Measurements from ENCODE around the gene ZNF622.
A peak's percentile ranks its signal among the peaks of the same experiment; 100 is the strongest.

ZNF622 gene, protein sequence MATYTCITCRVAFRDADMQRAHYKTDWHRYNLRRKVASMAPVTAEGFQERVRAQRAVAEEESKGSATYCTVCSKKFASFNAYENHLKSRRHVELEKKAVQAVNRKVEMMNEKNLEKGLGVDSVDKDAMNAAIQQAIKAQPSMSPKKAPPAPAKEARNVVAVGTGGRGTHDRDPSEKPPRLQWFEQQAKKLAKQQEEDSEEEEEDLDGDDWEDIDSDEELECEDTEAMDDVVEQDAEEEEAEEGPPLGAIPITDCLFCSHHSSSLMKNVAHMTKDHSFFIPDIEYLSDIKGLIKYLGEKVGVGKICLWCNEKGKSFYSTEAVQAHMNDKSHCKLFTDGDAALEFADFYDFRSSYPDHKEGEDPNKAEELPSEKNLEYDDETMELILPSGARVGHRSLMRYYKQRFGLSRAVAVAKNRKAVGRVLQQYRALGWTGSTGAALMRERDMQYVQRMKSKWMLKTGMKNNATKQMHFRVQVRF

DNA sequence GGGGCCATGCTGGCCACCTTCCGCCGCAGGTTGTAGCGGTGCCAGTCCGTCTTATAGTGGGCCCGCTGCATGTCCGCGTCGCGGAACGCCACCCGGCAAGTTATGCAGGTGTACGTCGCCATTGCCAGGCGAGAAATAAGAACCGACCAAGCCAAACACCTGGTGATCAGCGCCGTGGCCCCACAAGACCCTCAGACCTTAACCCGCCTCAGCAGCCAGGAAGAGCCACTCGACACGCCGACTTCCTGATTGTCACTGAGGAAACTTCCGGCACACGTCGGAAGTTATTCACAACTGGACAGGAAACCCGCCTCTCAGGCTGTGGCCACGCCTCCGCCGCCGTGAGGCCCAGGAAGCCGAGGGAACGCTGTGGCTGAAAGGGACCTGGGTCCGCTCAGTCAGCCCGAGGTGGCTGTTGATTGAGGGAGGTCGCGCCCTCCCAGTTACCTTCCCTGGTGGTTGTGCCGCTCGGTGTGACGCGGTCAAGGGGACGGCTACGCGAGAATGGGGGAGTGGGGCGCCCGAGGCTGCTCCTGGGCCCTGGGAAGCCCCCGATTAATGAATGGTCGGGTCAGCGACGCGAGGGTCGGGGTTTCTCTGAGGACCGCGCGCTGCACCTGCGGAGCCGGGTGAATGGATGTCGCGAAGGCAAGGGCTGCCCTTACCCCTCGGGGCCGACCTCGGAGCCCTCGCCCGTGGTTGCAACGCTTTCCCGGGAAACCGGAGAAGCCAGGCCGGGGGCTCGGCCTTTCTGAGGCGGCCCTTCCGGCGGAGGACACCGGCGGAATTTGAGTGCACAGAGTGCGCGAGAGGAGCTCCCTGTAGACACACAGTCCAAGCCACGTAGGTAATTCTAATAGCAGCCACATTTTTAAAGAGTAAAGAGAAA lies at the start of gene ZNF622:
TSS of gene ZNF622 (minus strand) at position 257 of the 889 bp plus-strand sequence. CDS start at position 122, 135 bp downstream.
- DNase-seq, result peak; percentile 74 to 91

DNA sequence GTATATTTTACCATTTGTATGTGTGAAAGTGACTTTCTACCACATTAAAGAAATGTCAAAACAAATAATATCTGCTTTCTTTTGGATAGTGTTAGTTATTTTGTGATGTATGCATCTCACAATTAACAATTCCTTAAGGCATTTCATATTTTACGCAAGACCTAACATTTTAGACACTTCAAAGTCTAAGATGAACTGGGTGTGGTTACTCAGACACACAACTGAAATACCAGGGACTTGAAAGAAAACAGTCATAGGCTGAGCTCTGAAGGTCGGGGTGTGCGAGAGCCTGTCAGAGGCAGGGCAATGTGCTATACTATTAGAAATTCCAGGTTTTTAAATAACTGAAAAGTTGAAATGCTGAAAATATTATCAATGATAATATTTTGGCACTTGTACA lies 44.5 kb upstream of the ZNF622 start:
- DNase-seq, result no peak

DNA sequence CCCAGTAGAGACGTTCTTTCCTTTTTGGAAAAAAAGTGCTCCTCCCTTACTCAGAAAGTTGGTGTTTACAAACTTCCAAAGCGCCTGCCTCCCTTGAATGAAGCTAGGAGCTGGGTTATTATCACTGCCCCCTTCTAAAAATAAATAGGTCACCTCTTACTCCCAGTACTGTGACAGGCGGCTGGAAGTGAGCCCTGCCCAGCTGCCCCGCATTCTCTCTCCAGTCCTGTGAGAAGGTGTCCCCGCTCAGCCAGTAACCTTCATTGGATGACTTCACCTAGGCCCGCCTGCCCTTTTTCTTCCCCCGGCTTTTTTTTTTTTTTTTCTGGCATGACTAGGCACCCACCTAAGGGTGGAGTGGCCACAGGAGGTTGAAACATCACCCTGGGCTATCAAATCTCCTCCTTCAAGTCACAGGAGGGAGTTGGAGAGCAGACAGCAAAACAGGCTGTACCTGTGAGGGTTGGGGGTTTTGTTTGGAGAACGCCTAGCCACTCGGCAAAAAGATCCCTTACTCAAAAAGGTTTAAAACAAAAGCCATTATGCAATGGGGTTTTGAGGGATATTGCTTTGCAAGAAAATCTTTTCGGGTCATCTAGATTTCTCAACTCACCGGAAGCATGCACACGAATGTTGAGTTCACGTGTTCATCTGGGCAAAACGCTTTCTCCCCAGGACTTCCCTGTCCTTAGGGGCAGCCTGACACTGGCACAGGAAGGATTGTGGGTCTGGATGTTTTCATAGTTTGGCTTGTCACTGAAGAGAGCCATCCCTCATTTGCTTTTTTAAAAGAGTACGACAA lies 43.3 kb upstream of the ZNF622 start:
- DNase-seq, result no peak

DNA sequence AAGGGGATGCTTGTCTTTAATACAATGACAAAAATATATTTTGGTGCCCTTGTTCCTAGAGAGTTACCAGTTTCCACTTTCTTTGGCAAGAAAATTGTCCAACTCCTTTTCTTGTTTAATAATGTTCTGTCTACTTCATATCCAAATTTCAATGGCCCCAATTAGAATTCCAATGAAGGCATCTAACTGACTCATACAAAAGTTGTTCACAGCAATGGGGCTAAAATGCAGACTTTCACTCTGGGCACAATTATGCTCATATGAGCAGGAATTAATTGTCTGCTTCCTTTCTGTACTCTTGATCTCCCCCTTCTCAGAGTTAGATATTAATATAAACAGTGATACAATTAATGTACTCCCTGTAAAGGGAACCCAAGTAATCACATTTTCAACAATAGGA lies 42.1 kb upstream of the ZNF622 start:
- no peak for DNase-seq

DNA sequence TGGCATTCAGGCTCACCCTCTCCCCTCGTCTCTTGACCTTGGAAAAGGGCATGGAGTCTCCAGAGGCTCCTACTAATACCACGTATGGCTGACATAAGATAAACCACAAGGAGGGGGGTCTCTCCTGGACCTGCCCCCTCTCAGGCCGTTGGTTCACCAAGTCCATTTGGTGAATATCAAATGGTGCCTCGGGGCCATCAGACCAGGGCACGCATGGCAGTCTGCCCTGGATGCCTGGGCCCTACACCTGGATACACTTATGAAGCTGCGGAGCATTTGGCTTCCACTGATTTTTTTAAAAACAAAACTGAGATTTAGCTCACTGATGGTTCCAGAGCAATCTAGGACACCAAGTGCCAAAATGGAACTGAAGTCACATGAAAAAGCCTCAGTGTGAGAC lies 40.3 kb upstream of the ZNF622 start:
- no peak for DNase-seq

DNA sequence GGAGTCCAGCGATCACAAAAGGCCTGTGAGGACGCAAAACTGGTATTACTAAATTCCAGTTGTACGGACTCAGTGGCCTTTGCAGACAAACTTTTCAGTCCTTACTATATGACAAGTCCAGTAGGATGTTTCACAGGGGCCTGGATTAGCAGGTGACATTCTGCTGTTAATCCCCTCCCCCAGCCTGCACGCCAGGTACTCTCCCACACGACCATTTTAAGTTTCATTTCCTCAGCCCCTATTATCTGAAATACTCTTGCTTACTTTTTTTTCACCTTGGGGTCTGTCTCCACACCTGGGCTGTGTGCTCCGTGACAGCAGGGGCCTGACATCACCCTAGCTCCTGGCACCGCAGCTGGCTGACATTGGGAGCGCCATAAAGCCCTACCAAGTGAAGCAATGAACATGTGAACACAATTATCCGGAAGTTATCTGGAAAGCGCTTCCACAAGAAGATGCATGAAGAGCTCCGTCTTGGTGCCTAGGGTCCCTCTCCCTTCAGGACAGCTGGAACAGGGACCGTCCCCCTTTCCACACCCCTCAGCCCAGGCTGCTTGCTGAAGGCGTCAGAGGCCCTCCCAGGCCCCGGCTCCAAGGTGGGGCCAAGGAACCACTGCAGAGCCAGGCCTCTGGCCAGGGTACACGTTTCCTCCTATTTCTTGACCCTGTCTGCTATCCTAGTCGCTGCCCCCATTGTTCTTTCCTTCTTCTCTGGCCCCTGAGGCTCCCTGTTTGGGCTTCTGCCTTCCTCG lies 39.7 kb upstream of the ZNF622 start:
- no peak for DNase-seq

DNA sequence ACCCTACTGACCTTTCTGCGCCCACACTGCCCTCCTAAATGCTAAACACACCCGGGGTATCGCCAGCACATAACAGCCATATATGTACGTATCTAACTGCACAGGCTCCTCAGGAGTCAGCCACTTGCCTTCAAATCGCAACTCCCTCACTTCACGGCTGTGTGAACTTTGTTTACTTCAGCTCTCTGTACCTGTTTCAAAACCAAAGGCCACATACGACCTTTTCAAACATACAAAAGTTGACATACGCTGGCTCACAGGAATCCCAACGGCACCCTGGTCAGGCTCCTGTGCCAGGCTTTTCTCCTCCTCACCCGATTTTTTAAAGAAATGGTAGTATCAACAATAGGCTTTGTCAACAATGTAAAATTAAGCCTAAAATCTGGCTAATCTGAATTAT lies 39.0 kb upstream of the ZNF622 start:
- no peak for DNase-seq

DNA sequence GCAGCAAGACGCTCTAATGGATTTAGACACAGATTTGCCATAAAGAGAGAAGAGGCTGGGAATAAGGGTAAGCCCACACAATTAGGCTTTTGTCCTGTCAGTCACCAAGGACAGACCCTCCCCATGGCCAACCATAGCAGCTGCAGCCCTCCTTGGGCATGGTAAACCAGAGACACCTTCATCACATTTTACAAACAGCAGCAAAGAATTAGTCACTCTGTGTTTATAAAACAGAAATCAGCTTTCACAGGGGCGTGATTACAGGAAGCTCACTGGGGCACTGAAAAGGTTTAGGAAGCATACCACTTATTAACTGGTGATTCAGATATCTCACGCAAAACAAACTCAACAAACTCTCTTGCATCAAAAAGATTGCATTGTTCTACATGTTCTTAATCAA lies 37.3 kb upstream of the ZNF622 start:
- DNase-seq, result no peak

DNA sequence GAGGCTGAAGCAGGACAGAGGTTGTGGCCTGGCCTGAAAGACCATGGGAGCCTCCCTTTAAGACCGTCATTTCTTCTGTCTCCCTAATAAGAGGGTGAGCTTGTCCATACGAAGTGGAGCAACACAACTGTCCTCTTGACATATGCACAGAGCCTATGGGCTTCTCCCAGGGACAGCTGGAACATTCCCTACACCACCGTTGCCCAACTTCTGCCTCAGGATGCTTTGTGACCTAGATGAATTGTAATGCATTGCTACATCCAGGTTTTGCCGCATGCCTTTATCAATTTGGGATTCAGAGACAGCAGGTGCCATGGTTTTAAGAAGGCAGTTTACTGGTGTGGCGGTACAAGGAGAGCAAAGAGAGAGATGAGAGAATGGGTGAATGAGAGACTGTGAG lies 34.4 kb upstream of the ZNF622 start:
- DNase-seq, result no peak

DNA sequence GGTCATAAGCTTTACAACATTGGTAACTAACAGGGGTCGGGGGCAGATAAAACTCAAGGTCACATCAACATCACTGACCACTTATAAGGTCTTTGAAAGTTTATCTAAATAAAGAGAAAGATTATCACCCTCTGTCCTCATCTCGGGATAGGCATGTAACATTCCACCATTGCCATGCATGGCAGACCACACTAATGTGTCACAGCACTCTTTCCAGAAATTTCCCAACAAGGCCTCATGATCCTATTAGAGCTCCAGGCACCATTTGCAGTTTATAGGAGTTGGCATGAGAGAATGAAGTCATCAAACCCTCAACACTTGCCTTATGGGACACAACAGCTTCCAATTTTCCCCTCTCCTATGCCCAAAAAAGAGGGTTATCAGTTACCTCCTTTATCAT lies 31.9 kb upstream of the ZNF622 start:
- no peak for DNase-seq

DNA sequence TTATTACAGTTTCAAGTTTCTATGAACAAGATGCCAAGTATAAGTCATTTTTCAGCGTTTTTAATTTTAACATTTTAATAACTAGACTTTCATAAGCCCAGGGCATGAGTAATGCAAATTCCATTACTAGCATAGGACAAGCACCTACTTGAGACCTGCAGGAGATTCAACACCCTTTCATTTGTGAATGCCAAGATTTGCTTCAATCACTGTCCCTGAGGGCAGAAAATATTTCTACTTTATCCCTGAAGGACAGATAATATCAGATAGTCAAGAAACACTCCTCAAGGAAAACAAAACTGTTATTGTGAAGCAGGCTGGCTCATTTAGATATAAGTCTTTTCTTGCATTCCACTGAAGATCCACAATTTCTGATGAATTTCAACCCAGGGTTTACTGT lies 27.7 kb upstream of the ZNF622 start:
- DNase-seq, result no peak

DNA sequence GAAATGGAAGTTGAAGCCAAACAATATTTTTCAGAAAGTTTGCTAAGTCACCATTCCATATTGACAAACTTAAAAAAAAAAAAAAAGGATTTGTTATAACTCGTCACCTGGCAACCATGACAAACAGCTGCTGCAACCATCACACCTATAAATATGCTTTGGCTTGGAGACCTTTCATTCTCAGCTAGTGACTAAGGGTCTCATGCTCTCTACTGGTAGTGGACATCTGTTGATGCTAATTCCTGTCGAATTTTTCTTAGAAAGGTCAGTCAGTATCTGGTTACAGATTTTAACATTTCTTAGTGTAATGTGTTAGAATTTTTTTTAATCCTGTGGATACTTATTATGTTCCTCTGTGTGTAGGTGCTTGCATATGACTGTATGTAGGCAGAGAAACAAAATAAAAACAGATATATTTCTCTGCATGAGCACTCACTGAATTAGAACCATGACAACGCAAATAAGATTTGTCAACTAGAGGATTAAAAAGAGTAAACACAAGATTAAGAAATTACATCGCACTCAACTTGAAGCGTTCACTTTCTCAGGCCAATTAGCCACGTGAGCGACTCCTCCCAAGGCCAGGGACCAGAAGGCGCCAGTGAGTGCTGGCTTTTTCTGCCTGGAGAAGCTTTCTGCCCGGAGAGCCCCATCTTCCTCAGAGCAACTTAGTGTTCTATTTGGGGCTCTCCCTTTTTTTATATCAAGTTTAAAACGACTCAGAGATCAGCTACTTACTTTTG lies 27.0 kb upstream of the ZNF622 start:
- no peak for DNase-seq

DNA sequence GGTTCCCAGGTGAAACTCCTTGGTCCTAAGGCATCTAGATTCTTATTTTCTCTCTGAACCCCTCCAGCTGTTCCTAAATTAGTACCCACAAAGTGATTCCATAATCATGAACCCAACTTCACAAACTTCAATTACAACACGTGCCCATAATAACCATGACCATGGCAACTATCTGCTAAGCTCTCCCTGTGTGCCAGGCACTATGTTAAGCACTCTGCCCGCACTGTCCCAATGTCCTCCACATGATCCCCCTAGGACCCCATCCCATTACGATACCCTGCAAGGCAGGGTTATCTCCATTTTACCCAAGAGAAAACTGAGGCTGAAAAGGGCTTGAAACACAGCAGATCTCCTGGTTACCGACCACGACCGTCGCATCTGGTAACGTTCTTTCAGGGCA lies 25.3 kb upstream of the ZNF622 start:
- no peak for DNase-seq

DNA sequence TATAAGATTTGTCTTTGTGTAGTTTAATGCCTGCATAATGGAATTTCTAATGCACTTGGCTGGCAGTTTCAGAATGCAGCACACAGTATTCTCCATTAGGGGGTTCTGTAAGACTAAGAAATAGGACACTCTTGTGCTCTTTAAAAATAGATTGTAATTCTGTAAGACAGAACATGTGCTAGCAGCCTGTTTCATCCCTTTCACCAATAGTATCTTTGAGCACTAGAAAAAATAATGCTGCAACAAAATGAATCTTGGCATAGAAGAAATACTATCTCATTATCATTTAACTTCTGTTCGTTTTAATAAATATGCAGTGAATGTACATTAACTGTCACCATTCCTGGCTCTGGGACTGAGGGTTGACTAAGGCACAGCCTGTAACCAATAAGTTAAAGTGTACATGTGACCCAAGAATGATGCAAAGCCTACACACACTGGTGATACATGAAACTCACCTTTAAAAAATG lies 23.8 kb upstream of the ZNF622 start:
- no peak for DNase-seq

DNA sequence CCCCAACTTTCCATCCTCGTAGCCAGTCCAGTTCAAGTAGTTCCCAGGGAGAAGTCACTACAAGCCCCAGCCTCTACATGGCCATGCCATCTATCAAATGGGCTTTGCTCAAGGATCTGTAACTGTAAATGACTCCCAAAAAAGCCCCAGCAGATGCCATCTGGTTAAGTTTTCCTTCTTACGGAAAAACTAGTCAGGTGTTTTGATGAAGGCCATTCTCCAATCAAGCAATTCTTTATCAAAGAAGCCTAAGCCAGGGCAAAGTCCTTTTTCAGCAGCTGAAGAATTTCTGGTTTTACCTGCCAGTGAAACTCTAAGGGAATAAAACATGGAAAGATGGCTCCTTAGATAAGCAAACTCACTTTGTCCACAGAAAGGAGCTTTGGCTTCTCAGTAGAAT lies 21.9 kb upstream of the ZNF622 start:
- DNase-seq, result no peak

DNA sequence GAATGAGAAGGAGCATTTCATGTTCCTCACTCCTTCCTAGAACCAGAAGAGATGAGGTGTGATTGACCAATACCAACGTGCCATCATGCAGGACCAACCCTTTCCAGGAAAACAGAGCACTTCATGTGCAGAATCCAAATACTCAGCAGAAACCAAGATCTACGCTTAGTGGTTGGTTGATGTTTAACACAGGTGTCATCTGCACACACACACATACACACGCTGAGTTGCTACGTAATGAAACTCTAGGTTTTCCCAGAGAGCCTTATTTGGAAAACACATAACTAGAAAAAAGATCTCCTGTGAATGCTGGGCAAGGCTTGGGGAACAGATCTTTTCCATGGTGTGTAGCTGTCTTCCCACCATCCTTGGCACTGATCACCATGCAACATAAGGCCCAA lies 21.1 kb upstream of the ZNF622 start:
- DNase-seq, result no peak

DNA sequence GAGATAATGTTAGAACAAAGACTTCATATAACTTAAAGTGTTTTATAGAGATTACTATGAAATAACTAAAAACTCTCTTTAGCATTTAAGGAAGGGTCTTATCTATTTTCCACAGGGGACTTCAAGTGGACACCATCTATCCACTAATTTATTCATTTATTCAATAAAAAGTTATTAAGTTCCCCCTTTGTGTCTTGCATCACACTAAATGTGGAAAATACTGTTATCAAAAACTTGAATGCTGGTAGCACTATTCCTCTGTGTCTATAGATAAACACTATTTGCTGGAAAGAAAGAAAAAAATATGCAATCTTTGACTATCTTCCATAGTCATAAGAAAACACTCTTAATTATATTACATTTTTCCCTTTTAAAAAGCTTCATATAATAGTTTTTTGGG lies 20.1 kb upstream of the ZNF622 start:
- DNase-seq, result no peak

DNA sequence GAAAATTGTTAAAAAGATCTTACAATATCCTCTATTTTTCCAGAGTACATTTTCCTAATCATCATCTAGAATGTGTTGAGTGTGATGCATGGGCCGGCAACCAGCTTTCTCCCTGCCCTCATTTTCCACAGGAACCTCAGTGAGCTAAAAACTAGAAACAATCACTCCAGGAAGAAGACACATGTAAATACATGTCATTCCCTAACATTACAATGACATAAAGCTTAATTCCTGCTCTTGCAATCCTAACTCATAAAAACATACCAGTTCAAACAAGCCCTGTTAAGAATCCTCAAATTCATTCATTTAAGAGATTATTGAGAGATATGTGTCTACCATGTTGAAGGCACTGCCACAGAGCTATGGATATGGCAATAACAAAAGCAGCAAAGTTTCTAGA lies 18.5 kb upstream of the ZNF622 start:
- no peak for DNase-seq

DNA sequence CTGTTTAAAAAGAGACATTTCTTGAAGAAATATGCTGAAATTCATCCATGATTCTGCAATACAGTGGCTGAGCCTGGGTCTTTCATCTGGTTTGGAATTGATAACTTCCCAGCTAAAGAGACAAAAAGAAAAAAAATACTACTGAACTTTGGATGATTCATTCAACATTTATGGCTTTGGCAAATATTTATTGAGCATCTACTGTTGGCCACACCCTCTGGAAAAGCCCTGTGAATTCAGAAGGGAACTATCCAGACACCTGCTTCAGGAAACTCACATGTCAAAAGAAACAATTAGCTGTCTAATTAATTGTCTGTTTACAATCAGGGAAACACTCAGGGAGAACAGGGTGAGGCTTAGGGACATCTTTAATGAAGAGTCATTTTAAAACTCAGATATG lies 17.8 kb upstream of the ZNF622 start:
- no peak for DNase-seq

DNA sequence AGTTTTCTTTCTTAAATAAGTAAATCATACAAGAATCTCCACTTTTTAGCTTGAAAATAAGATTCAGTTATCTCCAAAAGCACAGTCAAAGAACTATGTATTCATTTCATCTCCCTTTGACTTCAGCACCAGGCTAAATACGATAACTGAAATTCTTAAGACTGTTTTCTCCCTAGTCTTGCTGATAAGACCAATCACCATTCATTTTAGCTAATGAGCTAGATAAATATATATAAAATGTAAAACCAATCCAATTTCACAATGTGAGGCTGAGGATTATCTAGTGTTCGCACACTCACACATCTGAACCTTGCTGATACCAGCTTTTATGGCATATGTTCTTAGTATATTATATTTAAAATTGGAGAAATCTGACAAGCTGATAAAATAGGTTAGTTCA lies 17.3 kb upstream of the ZNF622 start:
- DNase-seq, result no peak

DNA sequence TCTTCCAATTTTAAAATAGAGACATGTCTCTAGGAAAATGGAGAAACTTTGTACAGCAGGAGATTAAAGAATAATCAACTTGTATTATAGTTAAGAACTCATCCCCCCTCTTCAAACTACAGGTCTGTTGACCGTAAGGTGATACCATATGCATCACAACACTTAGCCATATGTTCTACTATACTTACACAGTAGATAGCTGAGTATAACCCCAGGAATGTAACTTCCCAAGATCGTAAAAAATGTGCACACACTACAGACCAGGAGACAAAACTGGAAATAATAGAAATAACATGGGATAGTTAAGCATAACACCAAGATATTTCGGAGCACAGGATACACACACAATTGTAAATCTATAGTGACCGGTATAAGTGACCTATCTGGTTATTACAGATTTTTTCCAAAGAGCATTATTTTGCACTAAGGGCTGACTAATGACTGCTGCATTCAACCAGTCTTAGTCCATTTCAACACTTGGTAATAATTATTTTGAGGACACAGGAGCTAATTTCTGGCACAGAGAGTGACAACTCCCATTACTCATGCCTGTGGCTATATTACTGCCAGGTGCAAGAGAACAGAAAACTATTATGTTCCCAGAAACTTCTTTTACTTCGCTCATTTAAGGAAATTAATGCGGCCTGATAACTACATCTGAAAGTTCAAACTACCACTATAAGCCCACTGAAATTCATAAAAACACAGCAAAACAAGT lies 15.4 kb upstream of the ZNF622 start:
- no peak for DNase-seq
